GM12878 (cell line): ENCODE data around the gene CTAGE9. TPM values are rescaled to one million over a fixed set of nuclear protein-coding genes. Genes with fewer than 3 reads are reported as not detected.

ENCODE experiments used
- CBFB ChIP-seq: IDR thresholded peaks from 2 replicates; pipeline ENCODE4 v1.6.1; 2016; ENCODE audit warnings: antibody characterized with exemption, low read depth
- CEBPB ChIP-seq, 2 experiments: fragments of 150-350 bp in 1 of 2; IDR thresholded peaks; 2 replicates each; pipeline ENCODE4 v1.6.1; 2012 to 2014; ENCODE audit warnings: low read depth in 2 of 2, low read length in 2 of 2, borderline replicate concordance in 1 of 2, inconsistent platforms in 1 of 2
- CREB1 ChIP-seq: IDR thresholded peaks from 2 replicates; pipeline ENCODE4 v1.6.1; 2012; ENCODE audit warnings: low read depth, mild to moderate bottlenecking, inconsistent platforms
- CREM ChIP-seq: IDR thresholded peaks from 2 replicates; pipeline ENCODE4 v1.6.1; 2014; ENCODE audit warnings: antibody characterized with exemption, low read depth
- FOS ChIP-seq: IDR thresholded peaks from 3 replicates; pipeline ENCODE4 v1.6.1; 2011; ENCODE audit warnings: borderline replicate concordance; ENCODE audit not compliant: insufficient read length; ENCODE audit errors: extremely low read depth
- FOXM1 ChIP-seq: IDR thresholded peaks from 2 replicates; pipeline ENCODE4 v1.6.1; 2012; ENCODE audit warnings: low read depth, mild to moderate bottlenecking, inconsistent platforms, low read length, moderate library complexity
- MTA2 ChIP-seq: fragments of 450-650 bp; IDR thresholded peaks from 2 replicates; pipeline ENCODE4 v1.6.1; 2016; ENCODE audit warnings: low read depth, mild to moderate bottlenecking, moderate library complexity
- PML ChIP-seq: IDR thresholded peaks from 2 replicates; pipeline ENCODE4 v1.6.1; 2012; ENCODE audit warnings: low read length, inconsistent platforms
- POLR2AphosphoS5 ChIP-seq: IDR thresholded peaks from 2 replicates; pipeline ENCODE4 v1.6.1; 2011; ENCODE audit warnings: mild to moderate bottlenecking, low read length, inconsistent platforms
- RBBP5 ChIP-seq: fragments of 200-600 bp; sonication (generic); conservative IDR thresholded peaks from 2 replicates; pipeline ENCODE4 v1.6.1; 2016
- RFX5 ChIP-seq: IDR thresholded peaks from 2 replicates; pipeline ENCODE4 v1.6.1; 2011; ENCODE audit warnings: low read depth, low read length, improper control_type of control experiment
- RUNX3 ChIP-seq: IDR thresholded peaks from 2 replicates; pipeline ENCODE4 v1.6.1; 2012; ENCODE audit warnings: low read length, inconsistent platforms
- SMAD5 ChIP-seq: IDR thresholded peaks from 2 replicates; pipeline ENCODE4 v1.6.1; 2016; ENCODE audit warnings: antibody characterized with exemption, low read depth
- SMC3 ChIP-seq: IDR thresholded peaks from 2 replicates; pipeline ENCODE4 v1.6.1; 2011; ENCODE audit warnings: low read length, improper control_type of control experiment, borderline replicate concordance
- SPI1 ChIP-seq: IDR thresholded peaks from 2 replicates; pipeline ENCODE4 v1.6.1; 2011; ENCODE audit warnings: low read depth, mild to moderate bottlenecking, low read length, moderate library complexity, borderline replicate concordance; ENCODE audit not compliant: insufficient read depth
- SREBF2 ChIP-seq: IDR thresholded peaks from 2 replicates; pipeline ENCODE4 v1.6.1; 2012; ENCODE audit warnings: mild to moderate bottlenecking, low read length
- STAT1 ChIP-seq: fragments of 450-650 bp; conservative IDR thresholded peaks from 2 replicates; pipeline ENCODE4 v1.6.1; 2014; ENCODE audit warnings: antibody characterized with exemption, mild to moderate bottlenecking
- TARDBP ChIP-seq: IDR thresholded peaks from 2 replicates; pipeline ENCODE4 v1.6.1; 2016; ENCODE audit warnings: borderline replicate concordance
- TCF7 ChIP-seq: IDR thresholded peaks from 2 replicates; pipeline ENCODE4 v1.6.1; 2014; ENCODE audit warnings: antibody characterized with exemption, borderline replicate concordance
- YBX1 ChIP-seq: fragments of 450-650 bp; IDR thresholded peaks from 2 replicates; pipeline ENCODE4 v1.6.1; 2016; ENCODE audit warnings: antibody characterized with exemption
- ZNF622 ChIP-seq: fragments of 450-650 bp; IDR thresholded peaks from 2 replicates; pipeline ENCODE4 v1.6.1; 2017; ENCODE audit warnings: mild to moderate bottlenecking, inconsistent platforms
- polyA plus RNA-seq, 11 experiments: library from polyadenylated mRNA; depleted of rRNA in 4 of 11; unstranded in 6 of 11; stranded (reverse) in 5 of 11; fragments of >200 nt; fragmentation: Nextera tagmentation in 4 of 11; fragmentation: Illumina TruSeq in 1 of 11; extraction: Ambion mirVana in 4 of 11; extraction: Trizol in 1 of 11; gene quantifications; 1 replicate in 1 of 11; 2 replicates in 10 of 11; pipeline versions ENCODE4 v1.2.1 to v1.2.3, GENCODE V29; 2011 to 2016; ENCODE audit warnings: inconsistent platforms in 2 of 11, missing spikeins in 2 of 11, low read depth in 1 of 11
- total RNA-seq, 4 experiments: library from RNA; depleted of rRNA in 3 of 4; stranded (reverse); fragments of >200 nt in 3 of 4; fragmentation: Illumina TruSeq in 1 of 4; extraction: Trizol in 1 of 4; gene quantifications; 2 replicates each; pipeline versions ENCODE4 v1.2.1 to v1.2.3, GENCODE V29; 2013 to 2021
- TF ChIP-seq, protein P1 (sequence below): IDR thresholded peaks from 2 replicates; pipeline ENCODE4 v1.6.1; 2011; ENCODE audit warnings: mild to moderate bottlenecking, low read depth, low read length, moderate library complexity; ENCODE audit not compliant: insufficient replicate concordance
- TF ChIP-seq, protein P2 (sequence below): IDR thresholded peaks from 2 replicates; pipeline ENCODE4 v1.6.1; 2011; ENCODE audit warnings: borderline replicate concordance, low read depth, mild to moderate bottlenecking, moderate library complexity, mixed read lengths, low read length; ENCODE audit not compliant: insufficient read depth; ENCODE audit errors: extremely low read length
- TF ChIP-seq, protein P3 (sequence below): IDR thresholded peaks from 2 replicates; pipeline ENCODE4 v1.6.1; 2012; ENCODE audit warnings: low read length, inconsistent platforms
- TF ChIP-seq, protein P4 (sequence below): IDR thresholded peaks from 2 replicates; pipeline ENCODE4 v1.6.1; 2012; ENCODE audit warnings: improper control_type of control experiment, low read depth, low read length; ENCODE audit not compliant: insufficient replicate concordance

The CTAGE9 gene
- total and polyA plus RNA-seq, 10 of the 15 experiments (the other 5 are each of a cell fraction or from before 2014, with no cell fraction given), result 0.06 TPM; not detected in 9

DNA sequence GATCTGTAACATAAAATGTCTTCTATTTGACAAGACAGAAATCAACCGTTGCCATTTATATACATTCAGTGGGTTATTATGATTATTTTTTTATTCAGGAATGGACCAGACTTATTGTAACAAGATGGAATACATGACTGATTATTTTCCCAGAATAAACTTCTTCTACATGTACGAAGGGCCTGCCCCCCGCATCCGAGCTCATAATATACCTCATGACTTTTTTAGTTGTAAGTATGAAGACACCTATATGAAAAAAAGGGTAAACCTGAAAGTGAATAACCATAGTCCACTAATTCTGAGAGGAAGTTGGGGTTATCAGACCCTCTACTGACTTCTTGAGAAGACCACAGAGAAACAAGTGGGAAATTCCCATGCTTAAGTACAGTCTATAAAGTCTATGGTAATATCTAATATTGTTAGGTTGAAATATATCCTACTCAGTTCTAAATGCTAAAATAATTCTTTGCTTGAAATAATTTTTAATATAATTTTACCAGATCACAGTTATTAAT is 25.5 kb downstream of the CTAGE9 start (continued):
- TF ChIP-seq POLR2AphosphoS5 (no peak), SMC3 (no peak), RFX5 (no peak), RUNX3 (peak; percentile 100), FOXM1 (peak; percentile 95), RBBP5 (no peak), YBX1 (no peak), CREM (peak; percentile 62), TCF7 (peak; percentile 17; the same call in 1 of the 2 replicates), SREBF2 (no peak), FOS (no peak), TARDBP (no peak), MTA2 (peak; percentile 69; the same call in 1 of the 2 replicates), ZNF622 (no peak), CEBPB (IDR thresholded peaks at IDR 0.05; ENCODE audit: borderline replicate concordance in 1 of 2, low read depth in 2 of 2, low read length in 2 of 2) (peak in 1 of 2 experiments; percentile 71; a peak in 1 of 4 replicates), CBFB (peak; percentile 84), PML (peak; percentile 66; the same call in 1 of the 2 replicates), SPI1 (peak; percentile 35; the same call in 1 of the 2 replicates), SMAD5 (no peak), CREB1 (peak; percentile 58; the same call in 1 of the 2 replicates), STAT1 (no peak)
- TF ChIP-seq, protein P1, sequence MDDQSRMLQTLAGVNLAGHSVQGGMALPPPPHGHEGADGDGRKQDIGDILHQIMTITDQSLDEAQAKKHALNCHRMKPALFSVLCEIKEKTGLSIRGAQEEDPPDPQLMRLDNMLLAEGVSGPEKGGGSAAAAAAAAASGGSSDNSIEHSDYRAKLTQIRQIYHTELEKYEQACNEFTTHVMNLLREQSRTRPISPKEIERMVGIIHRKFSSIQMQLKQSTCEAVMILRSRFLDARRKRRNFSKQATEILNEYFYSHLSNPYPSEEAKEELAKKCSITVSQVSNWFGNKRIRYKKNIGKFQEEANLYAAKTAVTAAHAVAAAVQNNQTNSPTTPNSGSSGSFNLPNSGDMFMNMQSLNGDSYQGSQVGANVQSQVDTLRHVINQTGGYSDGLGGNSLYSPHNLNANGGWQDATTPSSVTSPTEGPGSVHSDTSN, result no peak
- TF ChIP-seq, protein P2, sequence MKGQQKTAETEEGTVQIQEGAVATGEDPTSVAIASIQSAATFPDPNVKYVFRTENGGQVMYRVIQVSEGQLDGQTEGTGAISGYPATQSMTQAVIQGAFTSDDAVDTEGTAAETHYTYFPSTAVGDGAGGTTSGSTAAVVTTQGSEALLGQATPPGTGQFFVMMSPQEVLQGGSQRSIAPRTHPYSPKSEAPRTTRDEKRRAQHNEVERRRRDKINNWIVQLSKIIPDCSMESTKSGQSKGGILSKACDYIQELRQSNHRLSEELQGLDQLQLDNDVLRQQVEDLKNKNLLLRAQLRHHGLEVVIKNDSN, result no peak
- TF ChIP-seq, protein P3, sequence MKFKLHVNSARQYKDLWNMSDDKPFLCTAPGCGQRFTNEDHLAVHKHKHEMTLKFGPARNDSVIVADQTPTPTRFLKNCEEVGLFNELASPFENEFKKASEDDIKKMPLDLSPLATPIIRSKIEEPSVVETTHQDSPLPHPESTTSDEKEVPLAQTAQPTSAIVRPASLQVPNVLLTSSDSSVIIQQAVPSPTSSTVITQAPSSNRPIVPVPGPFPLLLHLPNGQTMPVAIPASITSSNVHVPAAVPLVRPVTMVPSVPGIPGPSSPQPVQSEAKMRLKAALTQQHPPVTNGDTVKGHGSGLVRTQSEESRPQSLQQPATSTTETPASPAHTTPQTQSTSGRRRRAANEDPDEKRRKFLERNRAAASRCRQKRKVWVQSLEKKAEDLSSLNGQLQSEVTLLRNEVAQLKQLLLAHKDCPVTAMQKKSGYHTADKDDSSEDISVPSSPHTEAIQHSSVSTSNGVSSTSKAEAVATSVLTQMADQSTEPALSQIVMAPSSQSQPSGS, result peak; percentile 93
- TF ChIP-seq, protein P4, sequence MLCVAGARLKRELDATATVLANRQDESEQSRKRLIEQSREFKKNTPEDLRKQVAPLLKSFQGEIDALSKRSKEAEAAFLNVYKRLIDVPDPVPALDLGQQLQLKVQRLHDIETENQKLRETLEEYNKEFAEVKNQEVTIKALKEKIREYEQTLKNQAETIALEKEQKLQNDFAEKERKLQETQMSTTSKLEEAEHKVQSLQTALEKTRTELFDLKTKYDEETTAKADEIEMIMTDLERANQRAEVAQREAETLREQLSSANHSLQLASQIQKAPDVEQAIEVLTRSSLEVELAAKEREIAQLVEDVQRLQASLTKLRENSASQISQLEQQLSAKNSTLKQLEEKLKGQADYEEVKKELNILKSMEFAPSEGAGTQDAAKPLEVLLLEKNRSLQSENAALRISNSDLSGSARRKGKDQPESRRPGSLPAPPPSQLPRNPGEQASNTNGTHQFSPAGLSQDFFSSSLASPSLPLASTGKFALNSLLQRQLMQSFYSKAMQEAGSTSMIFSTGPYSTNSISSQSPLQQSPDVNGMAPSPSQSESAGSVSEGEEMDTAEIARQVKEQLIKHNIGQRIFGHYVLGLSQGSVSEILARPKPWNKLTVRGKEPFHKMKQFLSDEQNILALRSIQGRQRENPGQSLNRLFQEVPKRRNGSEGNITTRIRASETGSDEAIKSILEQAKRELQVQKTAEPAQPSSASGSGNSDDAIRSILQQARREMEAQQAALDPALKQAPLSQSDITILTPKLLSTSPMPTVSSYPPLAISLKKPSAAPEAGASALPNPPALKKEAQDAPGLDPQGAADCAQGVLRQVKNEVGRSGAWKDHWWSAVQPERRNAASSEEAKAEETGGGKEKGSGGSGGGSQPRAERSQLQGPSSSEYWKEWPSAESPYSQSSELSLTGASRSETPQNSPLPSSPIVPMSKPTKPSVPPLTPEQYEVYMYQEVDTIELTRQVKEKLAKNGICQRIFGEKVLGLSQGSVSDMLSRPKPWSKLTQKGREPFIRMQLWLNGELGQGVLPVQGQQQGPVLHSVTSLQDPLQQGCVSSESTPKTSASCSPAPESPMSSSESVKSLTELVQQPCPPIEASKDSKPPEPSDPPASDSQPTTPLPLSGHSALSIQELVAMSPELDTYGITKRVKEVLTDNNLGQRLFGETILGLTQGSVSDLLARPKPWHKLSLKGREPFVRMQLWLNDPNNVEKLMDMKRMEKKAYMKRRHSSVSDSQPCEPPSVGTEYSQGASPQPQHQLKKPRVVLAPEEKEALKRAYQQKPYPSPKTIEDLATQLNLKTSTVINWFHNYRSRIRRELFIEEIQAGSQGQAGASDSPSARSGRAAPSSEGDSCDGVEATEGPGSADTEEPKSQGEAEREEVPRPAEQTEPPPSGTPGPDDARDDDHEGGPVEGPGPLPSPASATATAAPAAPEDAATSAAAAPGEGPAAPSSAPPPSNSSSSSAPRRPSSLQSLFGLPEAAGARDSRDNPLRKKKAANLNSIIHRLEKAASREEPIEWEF, result no peak
